WTC11 (cell line): Measurements from ENCODE around the gene RREB1. TPM values are rescaled to one million over a fixed set of nuclear protein-coding genes. Genes with fewer than 3 reads are reported as not detected.

ENCODE experiments used
- ATAC-seq: fragments of 200-7000 bp; cut with Tn5 transposase; 2 replicates; pipeline ENCODE4 v1.10.0; 2021; ENCODE audit warnings: mild to moderate bottlenecking, moderate library complexity
- CTCF ChIA-PET: fragments of 300-600 bp; sonication (Branson Sonifier 250); formaldehyde crosslinking; loops from one replicate; lab custom pipeline; 2021; ENCODE audit warnings: antibody characterized with exemption; lab: Charles Lee
- POLR2A ChIA-PET: fragments of 350-600 bp; sonication (Branson Sonifier 250); formaldehyde crosslinking; loops from one replicate; lab custom pipeline; 2021; ENCODE audit warnings: antibody characterized with exemption; lab: Charles Lee
- DNase-seq: peaks from one replicate; pipeline ENCODE4 v3.0.0; 2021; ENCODE audit warnings: low spot score
- H3K27ac Mint-ChIP-seq: 2 replicates; pipeline ENCODE4 v1.8.0; 2021; ENCODE audit warnings: mixed read lengths
- H3K27me3 Mint-ChIP-seq: 2 replicates; pipeline ENCODE4 v1.8.0; 2021; ENCODE audit warnings: low read depth, mild to moderate bottlenecking, moderate library complexity, mixed read lengths
- H3K36me3 Mint-ChIP-seq: 2 replicates; pipeline ENCODE4 v1.8.0; 2021; ENCODE audit warnings: mixed read lengths
- H3K4me1 Mint-ChIP-seq: 2 replicates; pipeline ENCODE4 v1.8.0; 2022; ENCODE audit warnings: mixed read lengths
- H3K4me3 Mint-ChIP-seq: 2 replicates; pipeline ENCODE4 v1.8.0; 2021; ENCODE audit warnings: mild to moderate bottlenecking, moderate library complexity, mixed read lengths
- H3K9me3 Mint-ChIP-seq: 2 replicates; pipeline ENCODE4 v1.8.0; 2021; ENCODE audit warnings: mixed read lengths
- ATF3 ChIP-seq: sonication (generic); formaldehyde crosslinking; conservative IDR thresholded peaks from 2 replicates; pipeline ENCODE4 v1.8.1; 2022; ENCODE audit warnings: mild to moderate bottlenecking, missing genetic modification reagents
- ELF4 ChIP-seq: sonication (generic); formaldehyde crosslinking; IDR thresholded peaks from 2 replicates; pipeline ENCODE4 v1.8.1; 2022; ENCODE audit warnings: low read depth, mild to moderate bottlenecking, moderate library complexity, missing genetic modification reagents
- MYBL2 ChIP-seq: sonication (generic); formaldehyde crosslinking; IDR thresholded peaks from 2 replicates; pipeline ENCODE4 v1.8.1; 2023; ENCODE audit warnings: mild to moderate bottlenecking, moderate library complexity, missing genetic modification reagents
- STAT6 ChIP-seq: sonication (generic); formaldehyde crosslinking; conservative IDR thresholded peaks from 2 replicates; pipeline ENCODE4 v1.8.1; 2023; ENCODE audit warnings: mild to moderate bottlenecking, low read depth, missing genetic modification reagents, moderate library complexity
- TCF7 ChIP-seq: sonication (generic); formaldehyde crosslinking; IDR thresholded peaks from 2 replicates; pipeline ENCODE4 v1.8.0; 2022; ENCODE audit warnings: mild to moderate bottlenecking, low read depth, missing genetic modification reagents, moderate library complexity
- ZBTB43 ChIP-seq: sonication (generic); formaldehyde crosslinking; IDR thresholded peaks from 2 replicates; pipeline ENCODE4 v1.8.1; 2023; ENCODE audit warnings: mild to moderate bottlenecking, missing genetic modification reagents
- ZNF219 ChIP-seq: sonication (generic); formaldehyde crosslinking; IDR thresholded peaks from 2 replicates; pipeline ENCODE4 v1.8.0; 2023; ENCODE audit warnings: missing genetic modification reagents, mild to moderate bottlenecking, borderline replicate concordance
- ZNF423 ChIP-seq: fragments of 250-450 bp; sonication (Bioruptor Pico); IDR thresholded peaks from 2 replicates; pipeline ENCODE4 v2.1.2; 2022; ENCODE audit warnings: mild to moderate bottlenecking, moderate library complexity
- ZNF425 ChIP-seq: fragments of 250-450 bp; sonication (Bioruptor Pico); conservative IDR thresholded peaks from 2 replicates; pipeline ENCODE4 v1.9.0; 2021; ENCODE audit warnings: mild to moderate bottlenecking
- total RNA-seq: library from RNA; stranded (reverse); gene quantifications from 3 replicates; pipeline ENCODE4 v1.2.3, GENCODE V29; 2021
- TF ChIP-seq, protein P1 (sequence below): sonication (generic); formaldehyde crosslinking; IDR thresholded peaks from 2 replicates; pipeline ENCODE4 v1.8.1; 2022; ENCODE audit warnings: mild to moderate bottlenecking, moderate library complexity, missing genetic modification reagents
- TF ChIP-seq, protein P2 (sequence below): sonication (generic); formaldehyde crosslinking; IDR thresholded peaks from 2 replicates; pipeline ENCODE4 v1.8.0; 2022; ENCODE audit warnings: missing genetic modification reagents
- TF ChIP-seq, protein P3 (sequence below): fragments of 250-450 bp; sonication (Bioruptor Pico); IDR thresholded peaks from 2 replicates; pipeline ENCODE4 v1.8.0; 2021; ENCODE audit warnings: mild to moderate bottlenecking
- TF ChIP-seq, protein P4 (sequence below): sonication (generic); formaldehyde crosslinking; IDR thresholded peaks from 2 replicates; pipeline ENCODE4 v1.8.1; 2023; ENCODE audit warnings: mild to moderate bottlenecking, missing genetic modification reagents, moderate library complexity
- TF ChIP-seq, protein P5 (sequence below): sonication (generic); formaldehyde crosslinking; IDR thresholded peaks from 2 replicates; pipeline ENCODE4 v1.8.1; 2023; ENCODE audit warnings: mild to moderate bottlenecking, missing genetic modification reagents, moderate library complexity
- TF ChIP-seq, protein P6 (sequence below): fragments of 250-450 bp; sonication (Bioruptor Pico); IDR thresholded peaks from 2 replicates; pipeline ENCODE4 v2.1.2; 2022; ENCODE audit warnings: mild to moderate bottlenecking, moderate library complexity

Gene RREB1
- total RNA-seq, 1 experiment from 2014 or later, result 38.5 TPM

- TF ChIP-seq ELF4 (CRISPR knock-in tag) (no peak), MYBL2 (CRISPR knock-in tag) (no peak), ZNF219 (no peak)
- TF ChIP-seq, protein P1, sequence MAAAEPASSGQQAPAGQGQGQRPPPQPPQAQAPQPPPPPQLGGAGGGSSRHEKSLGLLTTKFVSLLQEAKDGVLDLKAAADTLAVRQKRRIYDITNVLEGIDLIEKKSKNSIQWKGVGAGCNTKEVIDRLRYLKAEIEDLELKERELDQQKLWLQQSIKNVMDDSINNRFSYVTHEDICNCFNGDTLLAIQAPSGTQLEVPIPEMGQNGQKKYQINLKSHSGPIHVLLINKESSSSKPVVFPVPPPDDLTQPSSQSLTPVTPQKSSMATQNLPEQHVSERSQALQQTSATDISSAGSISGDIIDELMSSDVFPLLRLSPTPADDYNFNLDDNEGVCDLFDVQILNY, result peak; percentile 2; the same call in 1 of the 2 replicates
Observed at GRCh38 chr6:7106752-7107577, 796 bp upstream of the RREB1 start (continued).

- peak; percentile 60 for DNase-seq
- Mint-ChIP-seq H3K9me3 (no peaks in the 10 kb centered on the region), H3K27me3 (peaks cover 25% of the 10 kb centered on the region), H3K27ac (no peak overlapping the region), H3K36me3 (no peaks in the 10 kb centered on the region), H3K4me3 (peak overlapping the region; percentile 90), H3K4me1 (peaks cover 47% of the 10 kb centered on the region)
- ChIA-PET POLR2A (interaction anchor here (0.6 to 1.9 kb wide), 4 partner anchors 8 to 57 kb away, joined by 3 to 4 read pairs (median 3); no protein-coding TSS in a partner anchor), CTCF (interaction anchor here (0.6 kb wide), 1 partner anchor 559 kb away, joined by 3 read pairs; no protein-coding TSS in a partner anchor)
- ATAC-seq, result peak; percentile 12
- TF ChIP-seq ZBTB43 (CRISPR knock-in tag), result 0 out of 2 replicates have a peak, but pooled peaks have one; percentile 62
- no peak for TF ChIP-seq ATF3
- no peak for TF ChIP-seq ZNF425 (CRISPR knock-in tag)
- TF ChIP-seq ZNF423 (CRISPR knock-in tag), result peak; percentile 53
- TF ChIP-seq, protein P2, sequence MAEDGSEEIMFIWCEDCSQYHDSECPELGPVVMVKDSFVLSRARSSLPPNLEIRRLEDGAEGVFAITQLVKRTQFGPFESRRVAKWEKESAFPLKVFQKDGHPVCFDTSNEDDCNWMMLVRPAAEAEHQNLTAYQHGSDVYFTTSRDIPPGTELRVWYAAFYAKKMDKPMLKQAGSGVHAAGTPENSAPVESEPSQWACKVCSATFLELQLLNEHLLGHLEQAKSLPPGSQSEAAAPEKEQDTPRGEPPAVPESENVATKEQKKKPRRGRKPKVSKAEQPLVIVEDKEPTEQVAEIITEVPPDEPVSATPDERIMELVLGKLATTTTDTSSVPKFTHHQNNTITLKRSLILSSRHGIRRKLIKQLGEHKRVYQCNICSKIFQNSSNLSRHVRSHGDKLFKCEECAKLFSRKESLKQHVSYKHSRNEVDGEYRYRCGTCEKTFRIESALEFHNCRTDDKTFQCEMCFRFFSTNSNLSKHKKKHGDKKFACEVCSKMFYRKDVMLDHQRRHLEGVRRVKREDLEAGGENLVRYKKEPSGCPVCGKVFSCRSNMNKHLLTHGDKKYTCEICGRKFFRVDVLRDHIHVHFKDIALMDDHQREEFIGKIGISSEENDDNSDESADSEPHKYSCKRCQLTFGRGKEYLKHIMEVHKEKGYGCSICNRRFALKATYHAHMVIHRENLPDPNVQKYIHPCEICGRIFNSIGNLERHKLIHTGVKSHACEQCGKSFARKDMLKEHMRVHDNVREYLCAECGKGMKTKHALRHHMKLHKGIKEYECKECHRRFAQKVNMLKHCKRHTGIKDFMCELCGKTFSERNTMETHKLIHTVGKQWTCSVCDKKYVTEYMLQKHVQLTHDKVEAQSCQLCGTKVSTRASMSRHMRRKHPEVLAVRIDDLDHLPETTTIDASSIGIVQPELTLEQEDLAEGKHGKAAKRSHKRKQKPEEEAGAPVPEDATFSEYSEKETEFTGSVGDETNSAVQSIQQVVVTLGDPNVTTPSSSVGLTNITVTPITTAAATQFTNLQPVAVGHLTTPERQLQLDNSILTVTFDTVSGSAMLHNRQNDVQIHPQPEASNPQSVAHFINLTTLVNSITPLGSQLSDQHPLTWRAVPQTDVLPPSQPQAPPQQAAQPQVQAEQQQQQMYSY (CRISPR knock-in tag), result no peak
- TF ChIP-seq STAT6 (CRISPR knock-in tag), result no peak
- TF ChIP-seq, protein P3, sequence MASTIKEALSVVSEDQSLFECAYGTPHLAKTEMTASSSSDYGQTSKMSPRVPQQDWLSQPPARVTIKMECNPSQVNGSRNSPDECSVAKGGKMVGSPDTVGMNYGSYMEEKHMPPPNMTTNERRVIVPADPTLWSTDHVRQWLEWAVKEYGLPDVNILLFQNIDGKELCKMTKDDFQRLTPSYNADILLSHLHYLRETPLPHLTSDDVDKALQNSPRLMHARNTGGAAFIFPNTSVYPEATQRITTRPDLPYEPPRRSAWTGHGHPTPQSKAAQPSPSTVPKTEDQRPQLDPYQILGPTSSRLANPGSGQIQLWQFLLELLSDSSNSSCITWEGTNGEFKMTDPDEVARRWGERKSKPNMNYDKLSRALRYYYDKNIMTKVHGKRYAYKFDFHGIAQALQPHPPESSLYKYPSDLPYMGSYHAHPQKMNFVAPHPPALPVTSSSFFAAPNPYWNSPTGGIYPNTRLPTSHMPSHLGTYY (CRISPR knock-in tag), result no peak
- TF ChIP-seq, protein P4, sequence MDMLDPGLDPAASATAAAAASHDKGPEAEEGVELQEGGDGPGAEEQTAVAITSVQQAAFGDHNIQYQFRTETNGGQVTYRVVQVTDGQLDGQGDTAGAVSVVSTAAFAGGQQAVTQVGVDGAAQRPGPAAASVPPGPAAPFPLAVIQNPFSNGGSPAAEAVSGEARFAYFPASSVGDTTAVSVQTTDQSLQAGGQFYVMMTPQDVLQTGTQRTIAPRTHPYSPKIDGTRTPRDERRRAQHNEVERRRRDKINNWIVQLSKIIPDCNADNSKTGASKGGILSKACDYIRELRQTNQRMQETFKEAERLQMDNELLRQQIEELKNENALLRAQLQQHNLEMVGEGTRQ (CRISPR knock-in tag), result no peak
- TF ChIP-seq, protein P5, sequence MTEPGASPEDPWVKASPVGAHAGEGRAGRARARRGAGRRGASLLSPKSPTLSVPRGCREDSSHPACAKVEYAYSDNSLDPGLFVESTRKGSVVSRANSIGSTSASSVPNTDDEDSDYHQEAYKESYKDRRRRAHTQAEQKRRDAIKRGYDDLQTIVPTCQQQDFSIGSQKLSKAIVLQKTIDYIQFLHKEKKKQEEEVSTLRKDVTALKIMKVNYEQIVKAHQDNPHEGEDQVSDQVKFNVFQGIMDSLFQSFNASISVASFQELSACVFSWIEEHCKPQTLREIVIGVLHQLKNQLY (CRISPR knock-in tag), result no peak
- TF ChIP-seq, protein P6, sequence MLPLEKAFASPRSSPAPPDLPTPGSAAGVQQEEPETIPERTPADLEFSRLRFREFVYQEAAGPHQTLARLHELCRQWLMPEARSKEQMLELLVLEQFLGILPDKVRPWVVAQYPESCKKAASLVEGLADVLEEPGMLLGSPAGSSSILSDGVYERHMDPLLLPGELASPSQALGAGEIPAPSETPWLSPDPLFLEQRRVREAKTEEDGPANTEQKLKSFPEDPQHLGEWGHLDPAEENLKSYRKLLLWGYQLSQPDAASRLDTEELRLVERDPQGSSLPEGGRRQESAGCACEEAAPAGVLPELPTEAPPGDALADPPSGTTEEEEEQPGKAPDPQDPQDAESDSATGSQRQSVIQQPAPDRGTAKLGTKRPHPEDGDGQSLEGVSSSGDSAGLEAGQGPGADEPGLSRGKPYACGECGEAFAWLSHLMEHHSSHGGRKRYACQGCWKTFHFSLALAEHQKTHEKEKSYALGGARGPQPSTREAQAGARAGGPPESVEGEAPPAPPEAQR (CRISPR knock-in tag), result no peak
- no peak for TF ChIP-seq TCF7 (CRISPR knock-in tag)
Observed at GRCh38 chr6:7108196-7108963, 619 bp downstream of the RREB1 start.
